Measurements from ENCODE around the gene CASP1.

DNA sequence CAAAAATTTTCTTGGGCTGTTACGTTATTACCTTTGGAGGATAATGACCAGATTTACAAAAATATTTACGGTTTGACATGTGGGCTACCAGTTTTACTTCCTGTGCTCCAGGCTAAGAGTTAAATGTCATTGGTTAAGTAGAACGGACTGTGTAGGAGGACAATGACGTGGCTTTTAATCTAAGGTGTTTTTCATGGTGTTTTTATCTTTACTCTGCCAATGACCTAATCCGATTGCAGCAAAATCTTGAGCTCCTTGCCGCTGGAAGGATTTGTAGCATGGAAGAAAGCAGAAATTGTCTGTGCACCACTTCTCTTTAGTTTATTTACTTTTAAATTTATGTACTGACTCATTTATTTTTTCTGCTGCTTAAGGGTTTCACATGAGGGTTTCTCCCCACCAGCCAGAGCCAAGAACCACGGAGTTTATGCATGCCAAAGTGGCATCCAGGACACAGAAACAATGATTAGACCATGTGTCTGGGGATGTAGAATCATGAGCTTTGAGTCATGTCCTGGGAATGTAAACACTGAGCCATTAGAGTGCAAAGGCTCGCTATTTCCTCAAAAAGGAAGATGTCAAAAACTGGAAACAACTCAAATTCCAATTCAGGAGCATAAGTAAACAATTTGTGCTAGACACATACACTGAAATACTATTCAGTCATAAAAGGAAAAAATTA, 12.1 kb upstream of the CASP1 start:
- TF ChIP-seq, protein P1, sequence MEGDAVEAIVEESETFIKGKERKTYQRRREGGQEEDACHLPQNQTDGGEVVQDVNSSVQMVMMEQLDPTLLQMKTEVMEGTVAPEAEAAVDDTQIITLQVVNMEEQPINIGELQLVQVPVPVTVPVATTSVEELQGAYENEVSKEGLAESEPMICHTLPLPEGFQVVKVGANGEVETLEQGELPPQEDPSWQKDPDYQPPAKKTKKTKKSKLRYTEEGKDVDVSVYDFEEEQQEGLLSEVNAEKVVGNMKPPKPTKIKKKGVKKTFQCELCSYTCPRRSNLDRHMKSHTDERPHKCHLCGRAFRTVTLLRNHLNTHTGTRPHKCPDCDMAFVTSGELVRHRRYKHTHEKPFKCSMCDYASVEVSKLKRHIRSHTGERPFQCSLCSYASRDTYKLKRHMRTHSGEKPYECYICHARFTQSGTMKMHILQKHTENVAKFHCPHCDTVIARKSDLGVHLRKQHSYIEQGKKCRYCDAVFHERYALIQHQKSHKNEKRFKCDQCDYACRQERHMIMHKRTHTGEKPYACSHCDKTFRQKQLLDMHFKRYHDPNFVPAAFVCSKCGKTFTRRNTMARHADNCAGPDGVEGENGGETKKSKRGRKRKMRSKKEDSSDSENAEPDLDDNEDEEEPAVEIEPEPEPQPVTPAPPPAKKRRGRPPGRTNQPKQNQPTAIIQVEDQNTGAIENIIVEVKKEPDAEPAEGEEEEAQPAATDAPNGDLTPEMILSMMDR (IDR thresholded peaks at IDR 0.05) = no peak
- no peak for TF ChIP-seq RELA (CRISPR knock-in tag; IDR thresholded peaks at IDR 0.05; ENCODE audit: borderline replicate concordance)
- TF ChIP-seq, protein P2, sequence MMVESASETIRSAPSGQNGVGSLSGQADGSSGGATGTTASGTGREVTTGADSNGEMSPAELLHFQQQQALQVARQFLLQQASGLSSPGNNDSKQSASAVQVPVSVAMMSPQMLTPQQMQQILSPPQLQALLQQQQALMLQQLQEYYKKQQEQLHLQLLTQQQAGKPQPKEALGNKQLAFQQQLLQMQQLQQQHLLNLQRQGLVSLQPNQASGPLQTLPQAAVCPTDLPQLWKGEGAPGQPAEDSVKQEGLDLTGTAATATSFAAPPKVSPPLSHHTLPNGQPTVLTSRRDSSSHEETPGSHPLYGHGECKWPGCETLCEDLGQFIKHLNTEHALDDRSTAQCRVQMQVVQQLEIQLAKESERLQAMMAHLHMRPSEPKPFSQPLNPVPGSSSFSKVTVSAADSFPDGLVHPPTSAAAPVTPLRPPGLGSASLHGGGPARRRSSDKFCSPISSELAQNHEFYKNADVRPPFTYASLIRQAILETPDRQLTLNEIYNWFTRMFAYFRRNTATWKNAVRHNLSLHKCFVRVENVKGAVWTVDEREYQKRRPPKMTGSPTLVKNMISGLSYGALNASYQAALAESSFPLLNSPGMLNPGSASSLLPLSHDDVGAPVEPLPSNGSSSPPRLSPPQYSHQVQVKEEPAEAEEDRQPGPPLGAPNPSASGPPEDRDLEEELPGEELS (CRISPR knock-in tag; IDR thresholded peaks at IDR 0.05) = no peak
- TF ChIP-seq, protein P3, sequence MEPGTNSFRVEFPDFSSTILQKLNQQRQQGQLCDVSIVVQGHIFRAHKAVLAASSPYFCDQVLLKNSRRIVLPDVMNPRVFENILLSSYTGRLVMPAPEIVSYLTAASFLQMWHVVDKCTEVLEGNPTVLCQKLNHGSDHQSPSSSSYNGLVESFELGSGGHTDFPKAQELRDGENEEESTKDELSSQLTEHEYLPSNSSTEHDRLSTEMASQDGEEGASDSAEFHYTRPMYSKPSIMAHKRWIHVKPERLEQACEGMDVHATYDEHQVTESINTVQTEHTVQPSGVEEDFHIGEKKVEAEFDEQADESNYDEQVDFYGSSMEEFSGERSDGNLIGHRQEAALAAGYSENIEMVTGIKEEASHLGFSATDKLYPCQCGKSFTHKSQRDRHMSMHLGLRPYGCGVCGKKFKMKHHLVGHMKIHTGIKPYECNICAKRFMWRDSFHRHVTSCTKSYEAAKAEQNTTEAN (CRISPR knock-in tag; IDR thresholded peaks at IDR 0.05) = no peak
- TF ChIP-seq, protein P4, sequence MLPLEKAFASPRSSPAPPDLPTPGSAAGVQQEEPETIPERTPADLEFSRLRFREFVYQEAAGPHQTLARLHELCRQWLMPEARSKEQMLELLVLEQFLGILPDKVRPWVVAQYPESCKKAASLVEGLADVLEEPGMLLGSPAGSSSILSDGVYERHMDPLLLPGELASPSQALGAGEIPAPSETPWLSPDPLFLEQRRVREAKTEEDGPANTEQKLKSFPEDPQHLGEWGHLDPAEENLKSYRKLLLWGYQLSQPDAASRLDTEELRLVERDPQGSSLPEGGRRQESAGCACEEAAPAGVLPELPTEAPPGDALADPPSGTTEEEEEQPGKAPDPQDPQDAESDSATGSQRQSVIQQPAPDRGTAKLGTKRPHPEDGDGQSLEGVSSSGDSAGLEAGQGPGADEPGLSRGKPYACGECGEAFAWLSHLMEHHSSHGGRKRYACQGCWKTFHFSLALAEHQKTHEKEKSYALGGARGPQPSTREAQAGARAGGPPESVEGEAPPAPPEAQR (CRISPR knock-in tag; IDR thresholded peaks at IDR 0.05) = no peak
- TF ChIP-seq, protein P5, sequence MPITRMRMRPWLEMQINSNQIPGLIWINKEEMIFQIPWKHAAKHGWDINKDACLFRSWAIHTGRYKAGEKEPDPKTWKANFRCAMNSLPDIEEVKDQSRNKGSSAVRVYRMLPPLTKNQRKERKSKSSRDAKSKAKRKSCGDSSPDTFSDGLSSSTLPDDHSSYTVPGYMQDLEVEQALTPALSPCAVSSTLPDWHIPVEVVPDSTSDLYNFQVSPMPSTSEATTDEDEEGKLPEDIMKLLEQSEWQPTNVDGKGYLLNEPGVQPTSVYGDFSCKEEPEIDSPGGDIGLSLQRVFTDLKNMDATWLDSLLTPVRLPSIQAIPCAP (CRISPR knock-in tag; IDR thresholded peaks at IDR 0.05) = no peak
